HG03095 (cell line): ENCODE measurements around the gene STMN3.
"Not testable (repeated sequence)": the region's sequence is repeated elsewhere in the genome, so short reads cannot be mapped to it uniquely, and the experiment has no call there.

ENCODE experiments used
- ATAC-seq: cut with Tn5 transposase; IDR thresholded peaks from one replicate; pipeline ENCODE4 v1.9.1; 2021; ENCODE audit warnings: moderate library complexity; ENCODE audit not compliant: unreplicated experiment

STMN3 gene

GRCh38 chr20:63617876-63618265 is 35.4 kb downstream of the STMN3 start:
- ATAC-seq: no peak

- ATAC-seq: no peak
Measured at GRCh38 chr20:63617092-63617875, 35.9 kb downstream of the STMN3 start.

GRCh38 chr20:63613863-63614594 is 39.2 kb downstream of the STMN3 start:
- not testable (repeated sequence) for ATAC-seq

- no peak for ATAC-seq
Measured at GRCh38 chr20:63612276-63612931, 40.8 kb downstream of the STMN3 start.

- no peak for ATAC-seq
Measured at GRCh38 chr20:63611646-63612045, 41.6 kb downstream of the STMN3 start.

- ATAC-seq: no peak
Measured at GRCh38 chr20:63610581-63611435, 42.4 kb downstream of the STMN3 start.

- ATAC-seq: no peak
Measured at GRCh38 chr20:63606686-63607085, 46.5 kb downstream of the STMN3 start.

GRCh38 chr20:63602321-63602720 is 50.9 kb downstream of the STMN3 start:
- ATAC-seq: no peak

- not testable (repeated sequence) for ATAC-seq
Measured at GRCh38 chr20:63601679-63602078, 51.5 kb downstream of the STMN3 start.

- ATAC-seq: no peak
Measured at GRCh38 chr20:63599396-63600050, 53.7 kb downstream of the STMN3 start.

- no peak for ATAC-seq
Measured at GRCh38 chr20:63598479-63599395, 54.5 kb downstream of the STMN3 start.

GRCh38 chr20:63597651-63598478 is 55.4 kb downstream of the STMN3 start:
- ATAC-seq: no peak

GRCh38 chr20:63596423-63596822 is 56.8 kb downstream of the STMN3 start:
- ATAC-seq: no peak

- ATAC-seq: no peak
Measured at GRCh38 chr20:63595416-63596127, 57.7 kb downstream of the STMN3 start.

- no peak for ATAC-seq
Measured at GRCh38 chr20:63594043-63594561, 59.1 kb downstream of the STMN3 start.

GRCh38 chr20:63592661-63593060 is 60.6 kb downstream of the STMN3 start:
- no peak for ATAC-seq

GRCh38 chr20:63591786-63592355 is 61.4 kb downstream of the STMN3 start:
- no peak for ATAC-seq
